HG03025 (cell line): ENCODE data around the gene ZSCAN25.
"Not testable (repeated sequence)": the region's sequence is repeated elsewhere in the genome, so short reads cannot be mapped to it uniquely, and the experiment has no call there.

ENCODE experiments used
- ATAC-seq: cut with Tn5 transposase; IDR thresholded peaks from one replicate; pipeline ENCODE4 v1.9.1; 2021; ENCODE audit warnings: mild to moderate bottlenecking, moderate library complexity; ENCODE audit not compliant: unreplicated experiment, low FRiP score

Gene ZSCAN25

DNA sequence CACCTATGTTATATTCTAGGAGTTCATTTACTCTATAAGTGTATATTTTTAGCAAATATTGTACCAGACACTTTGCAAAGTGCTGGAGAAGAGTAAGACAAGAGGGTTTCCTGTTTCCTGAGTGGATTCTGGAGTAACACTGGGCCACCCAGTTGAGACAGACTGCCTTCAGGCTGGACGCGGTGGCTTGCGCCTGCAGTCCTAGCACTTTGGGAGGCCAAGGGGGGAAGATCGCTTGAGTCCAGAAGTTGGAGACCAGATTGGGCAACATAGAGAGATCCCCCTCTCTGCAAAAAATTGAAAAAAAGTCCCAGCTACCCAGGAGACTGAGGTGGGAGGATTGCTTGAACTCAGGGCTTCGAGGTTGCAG is 772 bp upstream of the ZSCAN25 start:
- no peak for ATAC-seq

DNA sequence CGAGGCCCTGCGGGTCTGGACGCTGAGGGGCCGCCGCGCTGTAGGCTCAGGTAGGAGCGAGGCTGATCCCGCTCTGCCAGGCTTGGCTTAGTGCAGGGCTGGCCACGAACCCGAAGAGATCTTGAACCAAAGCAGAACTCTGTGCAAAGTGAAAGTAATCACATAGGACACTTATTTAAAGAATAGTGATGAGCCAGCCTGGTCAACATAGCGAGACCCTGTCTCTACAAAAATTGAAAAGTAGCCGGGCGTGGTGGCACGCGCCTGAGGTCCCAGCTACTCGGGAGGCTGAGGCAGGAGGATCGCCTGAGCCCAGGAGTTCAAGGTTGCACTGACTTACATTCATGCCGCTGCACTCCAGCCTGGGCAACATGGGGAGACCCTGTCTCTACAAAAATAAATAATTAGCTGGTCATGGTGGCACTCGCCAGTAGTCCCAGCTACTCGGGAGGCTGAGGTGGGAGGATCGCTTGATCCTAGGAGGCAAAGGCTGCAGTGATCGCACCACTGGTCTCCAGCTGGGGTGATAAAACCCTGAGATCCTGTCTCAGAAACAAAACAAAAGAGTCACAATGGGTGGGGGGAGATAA is 541 bp downstream of the ZSCAN25 start:
- ATAC-seq = no peak

DNA sequence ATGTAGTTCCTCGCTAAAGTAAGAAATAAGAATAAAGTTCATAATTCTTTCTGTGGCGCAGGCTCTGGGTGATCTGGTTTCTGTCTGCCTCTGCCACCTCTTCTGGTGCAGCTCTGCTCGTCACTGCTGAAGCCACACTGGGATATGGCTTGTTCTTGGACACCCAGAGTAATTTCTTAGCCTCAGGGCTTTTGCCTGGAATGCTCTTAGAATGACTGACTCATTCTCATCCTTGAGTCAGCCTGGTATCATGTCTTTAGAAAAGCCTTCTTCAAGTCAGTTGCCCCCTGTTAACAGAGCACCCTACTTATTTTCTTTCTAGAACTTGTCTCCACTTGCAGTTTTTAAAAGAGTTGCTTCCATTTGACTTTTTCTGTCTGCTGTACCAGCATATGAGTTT is 2.0 kb downstream of the ZSCAN25 start:
- no peak for ATAC-seq

DNA sequence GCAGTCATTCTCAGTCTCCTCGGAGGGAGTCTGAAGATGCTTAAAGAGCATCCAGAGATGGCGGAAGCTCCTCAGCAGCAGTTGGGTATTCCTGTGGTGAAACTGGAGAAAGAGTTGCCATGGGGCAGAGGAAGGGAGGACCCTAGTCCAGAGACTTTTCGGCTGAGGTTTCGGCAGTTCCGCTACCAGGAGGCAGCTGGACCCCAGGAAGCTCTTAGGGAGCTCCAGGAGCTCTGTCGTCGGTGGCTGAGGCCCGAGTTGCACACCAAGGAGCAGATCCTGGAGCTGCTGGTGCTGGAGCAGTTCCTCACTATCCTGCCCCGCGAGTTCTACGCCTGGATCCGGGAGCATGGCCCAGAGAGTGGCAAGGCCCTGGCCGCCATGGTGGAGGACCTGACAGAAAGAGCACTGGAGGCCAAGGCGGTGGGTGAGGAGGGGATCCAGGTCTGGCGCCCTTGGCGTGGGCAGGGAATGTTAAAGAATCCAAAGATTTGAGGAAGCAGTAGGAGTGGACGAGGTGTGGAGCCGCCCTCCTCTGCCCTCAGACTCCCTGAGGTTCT is 2.9 kb downstream of the ZSCAN25 start:
- no peak for ATAC-seq

DNA sequence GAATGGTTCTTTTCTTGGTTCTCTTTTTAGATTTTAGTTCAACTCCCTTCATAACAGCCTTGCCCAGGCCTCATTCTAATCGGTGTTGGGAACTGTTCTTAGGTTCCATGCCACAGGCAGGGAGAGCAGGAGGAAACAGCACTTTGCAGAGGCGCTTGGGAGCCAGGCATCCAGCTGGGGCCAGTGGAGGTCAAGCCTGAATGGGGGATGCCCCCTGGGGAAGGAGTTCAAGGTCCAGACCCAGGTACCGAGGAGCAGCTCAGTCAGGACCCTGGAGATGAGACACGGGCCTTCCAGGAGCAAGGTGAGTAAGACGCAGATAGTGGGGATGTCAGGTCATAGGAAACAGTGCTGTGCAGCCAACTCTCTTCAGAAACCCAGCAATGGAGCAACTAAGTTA is 4.5 kb downstream of the ZSCAN25 start:
- ATAC-seq = no peak

DNA sequence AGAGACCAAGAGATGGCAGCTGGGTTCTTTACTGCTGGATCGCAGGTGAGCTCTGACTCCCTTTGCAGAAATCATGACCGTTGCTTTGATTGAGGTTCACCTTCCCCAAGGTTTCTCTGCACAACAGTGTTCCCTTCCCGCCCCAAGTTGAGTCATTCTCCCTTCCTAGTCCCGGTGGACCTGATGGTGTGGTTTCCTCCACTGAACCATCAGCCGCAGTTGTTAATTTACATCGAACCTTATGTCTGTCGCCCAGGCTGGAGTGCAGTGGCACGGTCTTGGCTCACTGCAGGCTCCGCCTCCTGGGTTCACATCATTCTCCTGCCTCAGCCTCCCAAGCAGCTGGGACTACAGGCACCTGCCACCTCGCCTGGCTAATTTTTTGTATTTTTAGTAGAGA is 5.8 kb downstream of the ZSCAN25 start:
- no peak for ATAC-seq

DNA sequence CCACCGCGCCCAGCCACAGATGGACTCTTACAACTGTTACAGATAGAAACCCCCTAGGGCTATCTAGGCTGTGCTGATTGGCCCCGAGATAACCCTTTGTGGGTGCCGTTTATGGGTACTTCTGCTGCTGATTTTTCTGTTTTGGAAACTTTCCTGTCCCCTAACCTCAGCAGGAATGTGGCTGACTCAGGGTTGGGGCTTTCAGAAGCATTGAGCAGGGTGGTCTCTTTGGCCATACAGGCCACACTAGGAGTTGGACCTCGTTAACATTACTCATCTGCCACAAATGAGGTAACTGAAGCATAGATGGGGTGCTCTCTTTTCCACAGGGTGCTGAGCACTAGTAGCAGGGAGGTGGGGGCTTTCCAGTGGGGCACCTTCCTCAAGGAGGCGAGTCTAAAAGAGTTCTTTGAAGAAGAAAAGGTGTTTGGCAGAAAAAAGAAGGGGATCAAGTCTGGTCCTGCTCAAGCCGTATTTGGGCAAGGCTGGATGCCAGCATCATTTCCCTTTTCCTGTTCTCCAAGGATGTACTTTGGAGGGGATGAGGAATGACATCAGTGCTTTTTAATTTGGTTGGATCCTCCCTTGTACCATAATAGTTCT is 6.4 kb downstream of the ZSCAN25 start:
- no peak for ATAC-seq

DNA sequence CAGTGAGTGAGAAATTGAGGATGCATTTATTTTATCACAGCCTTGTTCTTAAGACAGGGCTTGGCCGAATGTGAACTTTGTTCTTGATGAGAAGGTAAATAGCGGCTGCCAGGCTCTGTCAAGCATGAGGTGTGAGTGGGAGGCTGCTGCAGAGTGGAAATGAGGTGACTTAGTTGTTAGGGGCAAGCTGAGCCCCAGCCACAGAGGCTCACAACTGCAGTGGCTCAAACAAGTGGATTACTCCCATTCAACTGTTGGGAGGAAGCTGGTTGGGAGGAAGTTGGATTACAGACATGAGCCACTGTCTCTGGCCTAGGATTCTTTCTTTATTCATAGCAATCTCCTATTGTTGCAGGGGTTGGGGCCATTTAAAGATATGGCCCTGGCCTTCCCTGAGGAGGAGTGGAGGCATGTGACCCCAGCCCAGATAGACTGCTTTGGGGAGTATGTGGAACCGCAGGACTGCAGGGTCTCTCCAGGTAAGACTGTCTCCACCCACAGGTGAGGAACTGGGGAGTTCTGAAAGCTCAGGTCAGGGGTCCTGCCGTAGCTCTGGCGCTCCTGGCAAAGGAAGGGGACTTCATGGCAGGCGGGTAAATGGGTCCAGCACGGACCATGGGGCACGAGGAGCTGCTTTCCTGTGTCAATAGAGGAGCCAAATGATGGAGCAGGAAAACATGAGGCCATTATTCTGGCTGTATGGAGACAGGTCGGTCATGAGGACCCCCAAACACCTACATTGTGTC is 7.1 kb downstream of the ZSCAN25 start:
- ATAC-seq = no peak

DNA sequence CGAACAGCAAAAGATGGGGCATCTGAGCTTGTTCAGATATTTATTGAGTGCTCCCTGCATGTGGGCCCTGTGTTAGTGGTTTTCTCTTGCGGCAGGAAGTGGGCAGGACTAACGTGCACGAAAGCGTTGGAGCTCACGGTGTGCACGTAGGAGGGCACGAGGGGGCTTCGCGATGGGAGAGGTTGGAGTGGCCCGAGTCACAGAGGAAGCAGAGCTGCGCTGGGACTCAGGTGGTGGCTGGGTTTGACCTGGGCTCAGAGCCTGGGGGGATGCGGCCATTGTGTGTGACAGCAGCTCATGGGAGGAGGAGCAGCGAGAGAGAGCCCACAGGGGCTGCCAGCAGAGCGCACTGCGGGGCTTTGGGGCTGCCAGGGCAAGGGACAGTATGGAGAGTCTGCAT is 7.7 kb downstream of the ZSCAN25 start:
- no peak for ATAC-seq

DNA sequence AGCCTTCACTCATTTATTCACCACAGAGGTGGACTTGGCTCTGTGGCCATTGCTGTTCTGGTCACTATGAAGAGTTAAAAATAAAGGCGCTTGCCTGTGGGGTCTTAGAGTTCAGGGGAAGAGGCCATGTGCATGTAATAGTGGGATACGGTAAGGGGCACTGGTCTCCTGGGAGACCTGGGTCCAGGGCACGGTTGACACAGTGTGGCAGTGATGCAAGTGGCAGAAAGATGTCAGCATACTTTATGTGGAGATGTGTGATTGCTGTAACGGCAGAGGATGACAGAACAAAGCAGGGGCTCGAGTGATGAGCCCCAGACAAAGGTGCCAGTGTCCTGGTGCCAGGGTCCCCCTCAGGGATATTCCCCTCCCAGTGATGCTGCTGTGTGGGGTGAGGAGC is 8.6 kb downstream of the ZSCAN25 start:
- no peak for ATAC-seq

DNA sequence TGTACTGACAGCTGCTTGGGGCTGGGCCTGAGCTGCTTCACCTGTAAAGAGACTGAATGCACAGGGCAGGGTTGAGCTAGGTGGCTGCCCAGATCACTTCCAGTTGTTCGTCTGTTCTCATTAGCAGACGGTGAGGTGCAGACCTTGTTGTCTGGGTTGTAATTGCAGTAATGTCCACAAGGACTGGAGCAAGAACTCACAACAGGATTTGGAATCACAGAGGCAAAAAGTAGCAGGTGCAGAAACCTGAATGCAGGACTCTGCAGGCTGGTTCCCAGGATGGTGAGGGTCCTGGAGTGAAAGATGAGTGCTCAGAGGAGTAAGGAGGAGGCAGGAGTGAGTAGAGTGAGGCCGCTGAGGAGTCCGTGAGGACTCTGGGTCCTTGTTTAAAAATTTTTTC is 9.2 kb downstream of the ZSCAN25 start:
- ATAC-seq = no peak

DNA sequence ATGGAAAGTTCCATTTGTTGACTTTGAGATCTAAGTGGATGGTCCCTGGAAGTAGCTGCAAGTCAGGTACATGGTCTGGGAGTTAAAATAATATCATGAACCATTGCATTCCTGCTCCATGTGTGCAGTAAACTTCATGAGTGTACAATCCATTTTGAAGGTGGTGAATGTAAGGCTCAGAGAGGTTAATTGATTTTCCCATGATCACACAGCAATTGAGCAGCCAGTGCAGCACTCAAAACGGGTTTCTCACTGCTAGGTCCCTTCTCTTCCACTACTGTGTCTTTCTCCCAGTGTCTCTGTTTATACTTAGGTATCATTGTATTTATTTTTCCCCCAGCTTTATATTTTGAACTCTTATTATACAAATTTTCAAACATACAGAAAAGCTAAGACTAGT is 9.9 kb downstream of the ZSCAN25 start:
- ATAC-seq = no peak

DNA sequence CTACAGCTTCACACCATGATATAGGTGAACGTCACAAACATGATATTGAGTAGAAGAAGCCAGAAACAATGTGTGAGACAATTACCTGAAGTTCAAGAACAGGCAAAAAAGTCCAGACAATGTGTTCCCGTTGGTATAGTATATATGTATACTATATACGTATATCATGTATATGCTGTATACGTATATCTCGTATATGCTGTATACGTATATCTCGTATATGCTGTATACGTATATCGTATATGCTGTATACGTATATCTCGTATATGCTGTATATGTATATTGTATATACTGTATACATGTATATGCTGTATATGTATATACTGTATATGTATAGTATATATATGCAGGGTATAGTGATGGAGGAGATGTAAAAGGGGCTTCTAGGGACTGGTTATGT is 10.8 kb downstream of the ZSCAN25 start:
- ATAC-seq = no peak

DNA sequence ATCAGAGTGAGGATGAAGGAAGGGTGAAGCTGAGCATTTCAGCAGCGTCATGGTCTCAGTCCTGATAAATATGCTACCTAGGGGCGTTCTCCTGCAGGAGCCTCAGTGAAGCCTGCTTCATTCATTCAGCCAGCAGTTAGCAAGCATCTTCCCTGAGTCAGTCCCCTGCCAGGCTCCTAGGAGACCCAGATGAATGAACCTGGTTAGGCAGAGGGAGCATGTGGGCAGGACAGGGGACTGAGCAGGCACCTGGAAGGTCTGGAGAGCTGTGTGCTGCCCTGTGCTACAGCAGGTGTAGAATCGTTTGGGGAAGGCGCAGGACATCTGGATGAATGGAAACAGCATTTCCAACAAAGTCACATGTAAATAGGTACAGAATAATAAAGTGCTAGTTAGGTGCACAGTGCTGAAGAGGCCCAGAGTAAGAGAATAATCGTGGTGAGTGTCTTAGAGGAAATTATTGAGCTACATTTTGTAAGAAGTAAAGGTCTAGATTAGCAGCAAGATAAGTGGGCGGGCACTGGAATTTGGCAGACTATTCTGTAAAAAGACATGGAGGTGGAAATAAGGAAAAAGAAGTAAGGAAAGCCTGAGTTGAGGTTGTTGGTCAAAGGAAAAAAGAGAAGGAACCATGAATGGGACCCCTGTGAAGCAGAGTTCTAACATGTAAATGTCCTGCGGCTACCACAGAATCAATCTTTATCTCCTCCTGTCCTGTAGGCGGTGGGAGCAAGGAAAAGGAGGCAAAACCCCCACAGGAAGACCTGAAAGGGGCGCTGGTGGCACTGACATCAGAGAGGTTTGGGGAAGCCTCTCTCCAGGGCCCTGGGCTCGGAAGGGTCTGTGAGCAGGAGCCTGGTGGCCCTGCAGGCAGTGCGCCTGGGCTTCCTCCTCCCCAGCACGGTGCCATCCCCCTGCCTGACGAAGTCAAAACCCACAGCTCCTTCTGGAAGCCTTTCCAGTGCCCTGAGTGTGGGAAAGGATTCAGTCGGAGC is 12.0 kb downstream of the ZSCAN25 start:
- ATAC-seq = no peak

DNA sequence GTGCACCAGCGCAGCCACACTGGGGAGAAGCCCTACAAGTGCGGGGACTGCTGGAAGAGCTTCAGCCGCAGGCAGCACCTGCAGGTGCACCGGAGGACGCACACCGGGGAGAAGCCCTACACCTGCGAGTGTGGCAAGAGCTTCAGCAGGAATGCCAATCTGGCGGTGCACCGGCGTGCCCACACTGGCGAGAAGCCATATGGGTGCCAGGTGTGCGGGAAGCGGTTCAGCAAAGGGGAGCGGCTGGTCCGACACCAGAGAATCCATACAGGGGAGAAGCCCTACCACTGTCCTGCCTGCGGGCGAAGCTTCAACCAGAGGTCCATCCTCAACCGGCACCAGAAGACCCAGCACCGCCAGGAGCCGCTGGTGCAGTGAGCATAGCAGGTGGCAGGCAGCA is 12.9 kb downstream of the ZSCAN25 start:
- ATAC-seq = no peak

DNA sequence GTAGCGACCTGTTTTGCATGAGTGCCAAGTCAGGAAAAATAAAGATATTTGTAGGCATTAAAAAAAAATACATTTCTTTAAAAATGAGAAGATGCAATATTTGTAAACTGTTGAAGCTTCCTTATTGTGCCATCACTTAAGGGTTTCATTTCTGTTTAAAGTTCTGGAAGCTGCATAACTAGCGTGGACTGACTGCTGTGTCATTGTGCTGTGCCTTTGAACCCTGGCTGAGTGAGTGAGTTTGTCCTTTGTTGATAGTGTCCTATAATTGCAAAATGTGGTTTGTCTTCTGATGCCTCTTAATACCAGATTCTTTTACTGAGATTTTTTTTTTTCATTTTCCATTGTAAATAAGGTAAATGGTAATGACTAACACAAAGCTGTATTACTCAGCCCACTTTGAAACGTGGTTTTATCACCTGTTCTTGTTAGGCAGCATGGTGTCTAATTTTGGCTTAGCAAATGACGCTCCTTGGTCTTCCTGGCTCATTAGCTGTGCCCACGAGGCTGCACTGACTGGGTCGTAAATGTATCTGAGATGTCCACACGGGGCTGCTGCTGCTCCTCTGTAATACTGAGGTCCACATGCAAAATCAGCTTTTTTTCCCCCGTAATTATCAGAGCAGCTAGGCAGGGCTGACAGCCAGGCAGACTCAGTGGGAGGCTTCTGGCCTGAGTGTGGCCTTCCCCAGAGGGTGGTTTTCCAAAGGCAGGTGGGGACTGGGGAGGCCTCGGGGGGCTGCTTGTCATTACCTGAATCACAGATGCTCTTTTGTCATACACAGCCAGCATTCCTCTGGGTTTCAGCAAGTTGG is 14.8 kb downstream of the ZSCAN25 start:
- no peak for ATAC-seq

DNA sequence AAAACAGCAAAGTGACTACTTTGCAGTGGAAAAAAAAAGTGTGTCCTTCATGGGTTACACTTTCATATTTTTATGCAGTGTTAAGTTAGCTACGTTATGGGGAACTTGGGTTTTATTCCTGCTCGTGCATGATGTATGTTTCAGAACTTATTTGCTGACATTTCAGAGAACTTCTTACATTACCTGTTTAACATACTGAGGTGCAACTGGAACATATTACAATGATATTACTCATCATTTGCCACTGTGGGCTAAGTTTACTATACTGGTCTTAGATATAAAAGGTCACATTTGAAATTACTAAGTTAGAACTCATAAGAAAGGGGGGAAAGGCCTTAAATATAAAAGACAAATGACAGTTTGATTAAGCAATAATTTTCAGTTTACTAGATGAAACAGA is 20.7 kb downstream of the ZSCAN25 start:
- ATAC-seq = not testable (repeated sequence)

DNA sequence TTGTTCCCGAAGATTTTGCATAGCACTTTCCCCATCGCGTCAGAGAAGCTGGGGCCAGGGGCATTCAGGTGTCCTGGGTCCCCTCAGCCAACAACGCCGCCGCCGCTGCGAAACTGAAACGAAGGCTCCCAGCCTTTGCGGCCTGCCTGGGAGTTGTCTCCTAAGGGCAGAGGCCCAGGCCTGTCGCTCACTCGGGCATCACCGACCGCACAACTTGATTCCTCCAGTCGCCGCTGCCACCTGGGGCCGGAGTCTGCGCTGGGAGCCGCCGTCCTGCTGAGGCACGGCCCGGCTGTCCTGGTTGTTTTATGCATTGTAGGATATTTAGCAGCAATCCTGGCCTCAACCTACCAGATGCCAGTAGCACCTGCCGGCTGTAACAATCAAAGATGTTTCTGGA is 22.0 kb downstream of the ZSCAN25 start:
- ATAC-seq = no peak

DNA sequence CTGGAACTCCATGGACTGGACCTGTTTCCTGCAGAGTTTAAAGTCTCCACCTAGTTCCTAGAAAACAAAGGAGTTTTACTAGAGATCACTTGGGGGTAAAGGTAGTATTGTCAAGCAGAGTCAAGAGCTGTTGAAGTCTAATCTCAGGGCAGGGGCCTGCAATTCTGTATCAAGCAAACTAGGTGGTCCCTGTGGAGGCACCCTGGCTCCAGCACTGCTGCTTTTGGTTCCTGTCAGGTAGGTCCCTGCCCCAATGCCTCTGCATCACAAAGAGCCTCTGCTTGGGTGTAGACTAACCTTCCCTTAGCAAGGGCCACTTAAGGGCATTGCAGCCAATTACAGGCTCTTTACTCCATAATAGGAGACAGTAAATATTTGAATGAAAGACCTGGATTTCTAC is 22.5 kb downstream of the ZSCAN25 start:
- no peak for ATAC-seq

DNA sequence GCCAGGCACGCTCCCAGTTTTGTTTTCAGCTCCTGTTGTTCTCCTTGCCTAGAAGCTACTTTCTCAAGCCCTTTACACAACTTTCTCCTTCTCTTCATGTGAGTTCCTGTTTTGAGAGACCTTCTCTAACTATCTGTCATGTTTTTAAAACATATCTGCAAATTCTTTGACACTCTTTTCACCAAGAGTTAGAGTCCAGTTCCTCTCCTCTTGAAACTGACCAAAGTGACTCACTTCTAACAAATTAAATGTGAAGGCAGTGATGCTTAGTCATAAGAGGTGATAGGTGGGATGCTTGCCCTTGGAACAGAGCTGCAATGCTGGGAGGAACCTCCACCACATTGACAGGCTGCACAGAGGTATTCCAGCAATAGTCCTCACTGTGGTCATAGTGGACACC is 25.3 kb downstream of the ZSCAN25 start:
- ATAC-seq = no peak
